Measurements from ENCODE around the gene F7. TPM values are rescaled to one million over a fixed set of nuclear protein-coding genes. Genes with fewer than 3 reads are reported as not detected.

F7 gene
- total RNA-seq, 1 donor from 2014 or later, result 0.60 TPM

GRCh38 chr13:113169277-113170272, 64.0 kb downstream of the F7 start:
- DNase-seq (ENCODE audit: low spot score), result no peak
- Mint-ChIP-seq H3K4me1 (ENCODE audit: low read depth) (peaks cover 14% of the 10 kb centered on the region), H3K4me3 (ENCODE audit: unreplicated experiment) (no peak overlapping the region), H3K27ac (ENCODE audit: unreplicated experiment) (no peak overlapping the region), H3K27me3 (ENCODE audit: low read depth) (no peaks in the 10 kb centered on the region), H3K36me3 (ENCODE audit: low read depth) (peaks cover 21% of the 10 kb centered on the region), H3K9me3 (ENCODE audit: low read depth) (peaks cover 7% of the 10 kb centered on the region)
- no peak for TF ChIP-seq CTCF (IDR thresholded peaks at IDR 0.05)

Other genes with a start within 250 kb of the F7 start
- gene MCF2L, start 136.6 kb upstream of the F7 start, total RNA-seq, result 6.7 to 8.0 TPM (median 7.6 TPM) in 3 replicates
- 1.9 to 2.0 TPM in 2 of 3 replicates, not detected in the other for gene F10, start 17.0 kb downstream of the F7 start, total RNA-seq
- not detected in 3 replicates for gene PROZ, start 52.9 kb downstream of the F7 start, total RNA-seq
- 32.9 to 42.8 TPM (median 33.7 TPM) in 3 replicates for gene PCID2, start 102.9 kb downstream of the F7 start, total RNA-seq
- 63.7 to 64.6 TPM (median 64.1 TPM) in 3 replicates for gene CUL4A, start 103.8 kb downstream of the F7 start, total RNA-seq
- 329 to 361 TPM (median 332 TPM) in 3 replicates for gene LAMP1, start 191.4 kb downstream of the F7 start, total RNA-seq